ENCODE results near the gene MALT1.
A peak's percentile ranks its signal among the peaks of the same experiment; 100 is the strongest.

MALT1 gene

DNA sequence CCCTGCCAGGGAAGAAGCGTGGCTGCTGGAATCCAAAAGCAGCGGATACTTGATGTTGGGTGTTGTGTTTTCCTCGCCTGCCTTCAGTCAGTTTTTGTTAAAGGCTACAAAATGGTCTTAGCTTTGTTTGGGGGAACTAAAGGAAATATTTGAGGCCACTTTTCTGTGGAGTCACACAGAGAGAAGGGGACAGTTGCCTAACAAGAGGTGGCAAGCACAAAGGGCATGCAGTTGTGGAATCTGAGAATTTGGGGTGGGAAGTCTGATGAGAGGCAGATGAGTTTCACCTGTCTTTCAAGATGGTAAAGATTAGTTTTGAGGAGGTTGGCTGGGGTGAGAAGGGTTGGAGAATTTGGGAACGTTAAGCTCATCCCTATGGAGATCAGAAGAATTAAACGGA lies 2.9 kb downstream of the MALT1 start:
- ChIA-PET CTCF (interaction anchor here (1.3 to 1.5 kb wide), 3 partner anchors 15 to 145 kb away, joined by 4 to 5 read pairs (median 4); no protein-coding TSS in a partner anchor), POLR2A (no interaction called here)
- TF ChIP-seq, protein P1, sequence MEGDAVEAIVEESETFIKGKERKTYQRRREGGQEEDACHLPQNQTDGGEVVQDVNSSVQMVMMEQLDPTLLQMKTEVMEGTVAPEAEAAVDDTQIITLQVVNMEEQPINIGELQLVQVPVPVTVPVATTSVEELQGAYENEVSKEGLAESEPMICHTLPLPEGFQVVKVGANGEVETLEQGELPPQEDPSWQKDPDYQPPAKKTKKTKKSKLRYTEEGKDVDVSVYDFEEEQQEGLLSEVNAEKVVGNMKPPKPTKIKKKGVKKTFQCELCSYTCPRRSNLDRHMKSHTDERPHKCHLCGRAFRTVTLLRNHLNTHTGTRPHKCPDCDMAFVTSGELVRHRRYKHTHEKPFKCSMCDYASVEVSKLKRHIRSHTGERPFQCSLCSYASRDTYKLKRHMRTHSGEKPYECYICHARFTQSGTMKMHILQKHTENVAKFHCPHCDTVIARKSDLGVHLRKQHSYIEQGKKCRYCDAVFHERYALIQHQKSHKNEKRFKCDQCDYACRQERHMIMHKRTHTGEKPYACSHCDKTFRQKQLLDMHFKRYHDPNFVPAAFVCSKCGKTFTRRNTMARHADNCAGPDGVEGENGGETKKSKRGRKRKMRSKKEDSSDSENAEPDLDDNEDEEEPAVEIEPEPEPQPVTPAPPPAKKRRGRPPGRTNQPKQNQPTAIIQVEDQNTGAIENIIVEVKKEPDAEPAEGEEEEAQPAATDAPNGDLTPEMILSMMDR (IDR thresholded peaks at IDR 0.05; ENCODE audit: control extremely low read depth, extremely low read depth, low read depth, missing control alignments): no peak
- DNase-seq (ENCODE audit: extremely low spot score): no peak

DNA sequence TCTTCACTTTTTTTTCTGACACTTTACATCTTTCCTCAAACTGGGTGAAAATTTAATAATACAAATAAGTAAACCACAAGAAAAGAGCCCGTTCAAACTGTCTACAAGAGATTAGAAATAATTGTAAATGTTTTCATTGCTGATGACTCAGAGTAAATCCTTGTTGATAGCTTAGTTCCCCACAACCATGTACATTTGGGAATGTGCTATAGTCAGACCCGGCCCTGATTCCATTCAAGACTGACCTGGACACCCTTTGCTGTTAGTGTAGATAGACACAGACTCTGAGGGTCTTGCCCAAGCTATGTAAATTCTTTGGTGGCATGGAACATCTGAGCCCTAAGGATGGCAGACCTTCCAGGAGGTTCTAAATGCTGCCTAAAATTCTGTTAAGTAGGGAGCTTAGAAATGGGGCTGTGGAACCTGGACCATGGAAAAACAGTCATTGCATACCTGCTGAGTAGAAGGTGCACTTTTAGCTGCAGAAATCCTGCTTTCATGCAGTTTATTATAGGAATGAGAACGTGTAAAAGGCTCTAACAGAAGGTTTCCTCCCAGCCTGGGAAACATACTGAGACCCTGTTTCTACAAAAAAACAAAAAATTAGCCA lies 3.7 kb downstream of the MALT1 start:
- no peak for DNase-seq (ENCODE audit: extremely low spot score)
- CTCF ChIA-PET: interaction anchor here (1.3 to 1.5 kb wide), 3 partner anchors 15 to 146 kb away, joined by 4 to 5 read pairs (median 4); no protein-coding TSS in a partner anchor
- POLR2A ChIA-PET: no interaction called here
- TF ChIP-seq, protein P1 (IDR thresholded peaks at IDR 0.05; ENCODE audit: control extremely low read depth, extremely low read depth, low read depth, missing control alignments): no peak

DNA sequence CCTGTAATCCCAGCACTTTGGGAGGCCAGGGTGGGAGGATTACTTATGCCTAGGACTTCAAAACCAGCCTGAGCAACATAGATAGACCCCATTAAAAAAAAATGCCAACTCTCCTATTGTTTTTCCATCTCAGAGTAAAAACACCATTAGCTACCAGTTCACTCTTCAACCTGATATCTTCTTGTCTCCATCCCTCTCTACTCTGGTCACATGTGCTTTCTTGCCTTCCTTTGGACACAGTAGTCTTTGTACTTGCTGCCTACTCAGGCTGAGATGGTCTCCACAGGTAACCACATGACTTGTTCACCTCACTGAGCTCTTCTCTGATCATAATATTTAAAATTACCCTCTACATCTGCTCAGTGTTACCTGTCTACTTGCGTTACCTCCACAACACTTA lies 5.0 kb downstream of the MALT1 start:
- ChIA-PET CTCF (interaction anchor here (1.4 kb wide), 1 partner anchor 22 kb away, joined by 3 read pairs; no protein-coding TSS in a partner anchor), POLR2A (no interaction called here)
- no peak for DNase-seq (ENCODE audit: extremely low spot score)
- TF ChIP-seq, protein P1 (IDR thresholded peaks at IDR 0.05; ENCODE audit: control extremely low read depth, extremely low read depth, low read depth, missing control alignments): no peak

DNA sequence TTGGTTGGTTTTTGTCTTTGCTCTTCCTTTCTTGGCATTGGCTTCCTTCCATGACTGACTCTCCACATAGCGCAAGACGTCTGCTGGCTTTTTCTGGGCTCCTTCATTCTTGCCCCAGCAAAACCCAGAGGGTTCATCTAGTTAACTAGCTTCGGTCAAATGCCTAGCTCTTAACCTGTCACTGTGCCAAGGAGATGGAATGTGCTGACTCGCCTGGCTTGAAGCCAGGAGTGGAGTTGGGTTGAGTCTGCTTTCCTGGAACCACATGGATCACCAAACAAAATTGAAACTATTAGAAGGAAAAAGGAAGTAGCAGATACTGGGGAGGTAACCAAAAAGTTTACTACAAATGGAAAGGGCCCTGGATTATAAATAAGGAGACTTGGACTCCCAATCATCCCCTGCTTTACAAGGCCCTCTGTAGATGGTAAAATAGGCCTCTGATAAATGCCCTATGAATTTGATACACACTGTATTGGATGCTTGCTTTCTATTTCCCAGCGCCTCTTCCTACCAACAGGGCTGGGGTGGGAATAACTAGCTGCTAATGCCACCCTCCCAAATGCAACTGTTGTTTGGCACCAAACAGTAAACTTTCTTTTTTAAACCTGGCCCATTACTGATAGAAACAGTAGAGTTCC lies 11.3 kb downstream of the MALT1 start:
- POLR2A ChIA-PET: interaction anchor here (1.1 kb wide), 1 partner anchor 11 kb away, joined by 4 read pairs; the partner anchor contains the start of gene MALT1
- TF ChIP-seq, protein P1 (IDR thresholded peaks at IDR 0.05; ENCODE audit: control extremely low read depth, extremely low read depth, low read depth, missing control alignments): no peak
- no peak for DNase-seq (ENCODE audit: extremely low spot score)
- CTCF ChIA-PET: interaction anchor here (1.0 to 2.9 kb wide), 5 partner anchors 10 to 155 kb away, joined by 3 to 8 read pairs (median 4); no protein-coding TSS in a partner anchor

DNA sequence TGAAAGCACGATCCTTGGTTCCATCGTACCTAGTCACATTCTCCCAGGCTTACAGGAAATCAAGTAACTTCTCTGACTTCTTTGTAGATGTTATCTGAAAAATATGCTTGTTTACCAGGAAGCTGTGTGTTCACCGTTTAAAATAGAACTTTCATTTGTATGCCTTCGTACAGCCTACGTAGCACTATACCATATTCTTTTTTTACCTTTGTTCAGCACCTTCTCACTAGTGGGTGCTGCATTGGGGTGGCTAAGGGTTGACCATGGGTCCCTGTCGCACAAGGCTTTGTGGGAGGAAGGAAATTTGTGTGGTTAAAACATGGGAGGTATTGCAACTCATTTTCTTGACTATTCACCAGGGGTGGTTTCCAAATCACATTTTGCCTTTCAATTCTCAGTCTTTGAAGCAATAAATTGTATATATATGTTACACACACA lies 16.6 kb downstream of the MALT1 start:
- POLR2A ChIA-PET: no interaction called here
- TF ChIP-seq, protein P1 (IDR thresholded peaks at IDR 0.05; ENCODE audit: control extremely low read depth, extremely low read depth, low read depth, missing control alignments): no peak
- CTCF ChIA-PET: interaction anchor here (2.4 to 3.3 kb wide), 2 partner anchors 10 to 16 kb away, joined by 10 to 11 read pairs; partner anchors contain the start of gene MALT1
- peak; percentile 62 for DNase-seq (ENCODE audit: extremely low spot score)

DNA sequence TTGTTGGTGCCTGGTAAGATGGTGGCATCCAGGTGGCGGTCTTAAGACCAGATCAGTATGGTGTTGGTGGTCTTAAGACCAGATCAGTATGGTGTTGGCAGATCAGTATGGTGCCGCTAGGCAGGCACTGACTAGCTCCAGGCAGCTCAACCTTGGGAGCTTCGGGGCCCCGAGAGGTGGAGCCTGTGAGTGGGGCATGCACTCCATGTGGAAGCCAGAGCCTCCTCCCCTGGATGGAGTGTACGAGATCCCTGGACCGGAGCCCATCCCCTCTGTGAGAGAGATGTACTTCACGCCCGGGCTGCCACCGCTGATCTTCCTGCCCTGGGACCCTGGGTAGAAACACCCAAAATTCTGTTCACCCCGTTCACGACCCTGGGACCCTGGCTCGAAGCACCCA lies 19.0 kb downstream of the MALT1 start:
- ChIA-PET POLR2A (no interaction called here), CTCF (interaction anchor here (1.0 to 1.8 kb wide), 4 partner anchors 11 to 161 kb away, joined by 3 to 4 read pairs (median 4); partner anchors contain the start of gene MALT1)
- DNase-seq (ENCODE audit: extremely low spot score): no peak
- TF ChIP-seq, protein P1 (IDR thresholded peaks at IDR 0.05; ENCODE audit: control extremely low read depth, extremely low read depth, low read depth, missing control alignments): no peak
